GM20000 (cell line): Measurements from ENCODE around the gene OR6F1.

Experiments
- DNase-seq: peaks from one replicate; pipeline ENCODE4 v3.0.0; 2012; ENCODE audit warnings: low spot score
- CTCF ChIP-seq: IDR thresholded peaks from 2 replicates; pipeline ENCODE4 v1.5.1; 2012; ENCODE audit warnings: mild to moderate bottlenecking, control low read depth; ENCODE audit errors: extremely low read depth, missing control alignments

The OR6F1 gene

GRCh38 chr1:247681288-247681897 lies 35.1 kb downstream of the OR6F1 start:
- DNase-seq, result peak; percentile 29
- peak; percentile 59 for TF ChIP-seq CTCF

GRCh38 chr1:247680171-247680570 lies 36.3 kb downstream of the OR6F1 start:
- DNase-seq, result no peak
- no peak for TF ChIP-seq CTCF

- TF ChIP-seq CTCF, result no peak
- DNase-seq, result no peak
Measured at GRCh38 chr1:247679639-247680038, 36.8 kb downstream of the OR6F1 start, which contains the start of gene OR13G1. Gene OR13G1, minus strand, starts transcription at chr1:247679739. Its CDS starts 6,698 bp downstream, at chr1:247673041.

GRCh38 chr1:247669225-247669624 lies 47.2 kb downstream of the OR6F1 start:
- DNase-seq, result no peak
- no peak for TF ChIP-seq CTCF
